Naive thymus-derived CD4-positive, alpha-beta T cell (primary cell): ENCODE data around the gene KDM4C. TPM values are rescaled to one million over a fixed set of nuclear protein-coding genes. Genes with fewer than 3 reads are reported as not detected.
"Not testable (repeated sequence)": the region's sequence is repeated elsewhere in the genome, so short reads cannot be mapped to it uniquely, and the experiment has no call there.

ENCODE experiments used
- ATAC-seq: fragments of 150-1000 bp; cut with Tn5 transposase; 2 replicates; pipeline ENCODE4 v1.10.0; 2021; ENCODE audit warnings: mild to moderate bottlenecking, moderate library complexity
- CTCF ChIA-PET: fragments of 350-600 bp; sonication (Branson Sonifier 250); formaldehyde crosslinking; loops from one replicate; lab custom pipeline; 2021; ENCODE audit warnings: antibody characterized with exemption; lab: Charles Lee
- POLR2A ChIA-PET: fragments of 350-600 bp; sonication (Branson Sonifier 250); formaldehyde crosslinking; loops from one replicate; lab custom pipeline; 2021; ENCODE audit warnings: antibody characterized with exemption, inconsistent platforms; lab: Charles Lee
- DNase-seq, 9 donors: peaks; one replicate each; pipeline versions ENCODE4 v3.0.0 to v3.0.0-alpha.2; 2020 to 2022; ENCODE audit warnings: mixed read lengths in 1 of 9
- H3K27ac ChIP-seq: one replicate; pipeline ENCODE4 v1.7.0; 2013; ENCODE audit warnings: mild to moderate bottlenecking, low read depth, low read length, moderate library complexity
- H3K27me3 ChIP-seq, 2 donors: one replicate each; pipeline ENCODE4 v1.7.0; 2013; ENCODE audit warnings: low read length in 2 of 2, mild to moderate bottlenecking in 2 of 2, moderate library complexity in 2 of 2; ENCODE audit not compliant: control insufficient read depth in 2 of 2, insufficient read depth in 2 of 2
- H3K36me3 ChIP-seq, 3 experiments: 1 replicate in 2 of 3; 2 replicates in 1 of 3; pipeline ENCODE4 v1.7.0; 2013; ENCODE audit warnings: low read length in 3 of 3, mild to moderate bottlenecking in 3 of 3, moderate library complexity in 1 of 3; ENCODE audit not compliant: insufficient read depth in 3 of 3, control insufficient read depth in 2 of 3
- H3K4me1 ChIP-seq, 2 donors: one replicate each; pipeline ENCODE4 v1.7.0; 2013; ENCODE audit warnings: low read length in 2 of 2, mild to moderate bottlenecking in 2 of 2, moderate library complexity in 1 of 2; ENCODE audit not compliant: control insufficient read depth in 2 of 2, insufficient read depth in 2 of 2
- H3K4me3 ChIP-seq: 2 replicates; pipeline ENCODE4 v1.7.0; 2013; ENCODE audit warnings: mild to moderate bottlenecking, low read length
- H3K9me3 ChIP-seq, 3 experiments: 1 replicate in 2 of 3; 2 replicates in 1 of 3; pipeline ENCODE4 v1.7.0; 2013; ENCODE audit warnings: low read length in 3 of 3; ENCODE audit not compliant: control insufficient read depth in 2 of 3
- H3K27ac Mint-ChIP-seq, 9 donors: one replicate each; pipeline ENCODE4 v1.8.0; 2020 to 2022; ENCODE audit warnings: mixed read lengths in 9 of 9, mild to moderate bottlenecking in 8 of 9, moderate library complexity in 5 of 9, inconsistent platforms in 2 of 9
- H3K27me3 Mint-ChIP-seq, 5 donors: one replicate each; pipeline ENCODE4 v1.8.0; 2021 to 2022; ENCODE audit warnings: mixed read lengths in 5 of 5, mild to moderate bottlenecking in 1 of 5
- H3K36me3 Mint-ChIP-seq, 5 donors: one replicate each; pipeline ENCODE4 v1.8.0; 2020 to 2022; ENCODE audit warnings: mixed read lengths in 5 of 5, mild to moderate bottlenecking in 3 of 5, inconsistent platforms in 1 of 5
- H3K4me1 Mint-ChIP-seq, 7 donors: one replicate each; pipeline ENCODE4 v1.8.0; 2020 to 2022; ENCODE audit warnings: mixed read lengths in 7 of 7, mild to moderate bottlenecking in 3 of 7, inconsistent platforms in 1 of 7
- H3K4me3 Mint-ChIP-seq, 10 donors: one replicate each; pipeline ENCODE4 v1.8.0; 2020 to 2022; ENCODE audit warnings: mild to moderate bottlenecking in 10 of 10, mixed read lengths in 10 of 10, moderate library complexity in 6 of 10, inconsistent platforms in 2 of 10
- H3K9me3 Mint-ChIP-seq, 11 donors: one replicate each; pipeline ENCODE4 v1.8.0; 2020 to 2022; ENCODE audit warnings: mixed read lengths in 11 of 11, mild to moderate bottlenecking in 4 of 11, inconsistent platforms in 1 of 11, moderate library complexity in 1 of 11
- intact Hi-C, 2 donors: fragments of 100-400 bp; cut with micrococcal nuclease; formaldehyde crosslinking; loops; one replicate each; pipeline ENCODE4 v1.15.1; 2023
- polyA plus RNA-seq, 2 donors: library from polyadenylated mRNA; unstranded; fragments of 300-500 nt; fragmentation: Illumina TruSeq; gene quantifications; one replicate each; pipeline ENCODE4 v1.2.3, GENCODE V29; 2021
- total RNA-seq, 6 experiments: library from RNA in 5 of 6; stranded (reverse) in 5 of 6; gene quantifications; 1 replicate in 5 of 6; 2 replicates in 1 of 6; pipeline ENCODE4 v1.2.3 and lab custom pipeline; 2021 to 2026

The KDM4C gene
- total and polyA plus RNA-seq, 7 experiments from 2014 or later, result 38.5 to 100 (median 91.3) TPM

GRCh38 chr9:7028591-7028990 is 270.8 kb downstream of the KDM4C start:
- ATAC-seq, result no peak

DNA sequence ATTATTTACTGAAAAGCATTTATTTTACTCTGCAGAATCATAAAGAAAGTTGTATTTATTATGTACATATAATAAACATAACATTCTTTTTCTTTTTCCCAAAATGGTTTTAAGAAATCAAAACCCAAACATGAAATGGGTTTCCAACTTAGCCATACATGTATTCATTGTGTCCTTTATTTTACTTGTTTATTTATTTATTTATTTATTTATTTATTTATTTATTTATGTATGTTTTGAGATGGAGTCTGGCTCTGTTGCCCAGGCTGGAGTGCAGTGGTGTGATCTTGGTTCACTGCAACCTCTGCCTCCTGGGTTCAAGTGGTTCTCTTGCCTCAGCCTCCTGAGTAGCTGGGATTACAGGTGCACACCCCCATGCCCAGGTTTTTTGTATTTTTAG is 273.2 kb downstream of the KDM4C start:
- H3K27ac ChIP-seq, H3K27me3 Mint-ChIP-seq, CTCF ChIA-PET, H3K4me3 Mint-ChIP-seq, ATAC-seq, H3K4me1 ChIP-seq, intact Hi-C loops, H3K9me3 ChIP-seq, H3K4me3 ChIP-seq, DNase-seq, POLR2A ChIA-PET, H3K27me3 ChIP-seq, H3K9me3 Mint-ChIP-seq, H3K27ac Mint-ChIP-seq: not testable (repeated sequence)
- peaks cover 0 to 18% (median 0%) of the 10 kb centered on the region in 3 experiments for H3K36me3 ChIP-seq
- Mint-ChIP-seq H3K4me1 (peaks cover 0 to 25% (median 0%) of the 10 kb centered on the region in 7 donors), H3K36me3 (peaks cover 21 to 64% (median 49%) of the 10 kb centered on the region in 5 donors)

More at GRCh38 chr9:7028591-7028990, 270.8 kb downstream of the KDM4C start:
- Mint-ChIP-seq H3K27ac (no peak overlapping the region), H3K4me3 (no peak overlapping the region), H3K27me3 (no peaks in the 10 kb centered on the region), H3K9me3 (peaks cover 0 to 4% (median 0%) of the 10 kb centered on the region in 11 donors), H3K4me1 (peaks cover 0 to 5% (median 0%) of the 10 kb centered on the region in 7 donors), H3K36me3 (peaks cover 13 to 57% (median 42%) of the 10 kb centered on the region in 5 donors)
- Histone ChIP-seq H3K27me3 (no peaks in the 10 kb centered on the region), H3K27ac (no peak overlapping the region), H3K36me3 (peaks cover 0 to 18% (median 0%) of the 10 kb centered on the region in 3 experiments), H3K9me3 (no peaks in the 10 kb centered on the region), H3K4me1 (no peaks in the 10 kb centered on the region), H3K4me3 (no peak overlapping the region)
- ChIA-PET CTCF (no interaction called here), POLR2A (no interaction called here)
- intact Hi-C loops, result no loop called here
- no peak for DNase-seq

- no peak overlapping the region for H3K27ac ChIP-seq
- no peak for ATAC-seq
- H3K4me3 ChIP-seq, result no peak overlapping the region
- H3K4me1 ChIP-seq, result no peaks in the 10 kb centered on the region
- intact Hi-C loops, result no loop called here
- POLR2A ChIA-PET, result no interaction called here
- H3K9me3 ChIP-seq, result no peaks in the 10 kb centered on the region
- peaks cover 0 to 29% (median 2%) of the 10 kb centered on the region in 7 donors for H3K4me1 Mint-ChIP-seq
- peak overlapping the region in 1 of 9 donors; percentile 47 for H3K27ac Mint-ChIP-seq
- H3K36me3 Mint-ChIP-seq, result peaks cover 16 to 68% (median 44%) of the 10 kb centered on the region in 5 donors
- DNase-seq, result no peak
- CTCF ChIA-PET, result no interaction called here
- no peaks in the 10 kb centered on the region for H3K27me3 Mint-ChIP-seq
- H3K4me3 Mint-ChIP-seq, result no peak overlapping the region
- H3K36me3 ChIP-seq, result peaks cover 0 to 5% (median 0%) of the 10 kb centered on the region in 3 experiments
- peaks cover 0 to 6% (median 0%) of the 10 kb centered on the region in 11 donors for H3K9me3 Mint-ChIP-seq
- no peaks in the 10 kb centered on the region for H3K27me3 ChIP-seq
These were observed 275.6 kb downstream of the KDM4C start for GRCh38 chr9:7033076-7034045.

GRCh38 chr9:7037176-7037575 is 279.4 kb downstream of the KDM4C start:
- Mint-ChIP-seq H3K36me3 (peaks cover 18 to 78% (median 51%) of the 10 kb centered on the region in 5 donors), H3K27ac (no peak overlapping the region), H3K4me1 (peaks cover 0 to 29% (median 4%) of the 10 kb centered on the region in 7 donors), H3K9me3 (peaks cover 0 to 6% (median 0%) of the 10 kb centered on the region in 11 donors), H3K27me3 (no peaks in the 10 kb centered on the region), H3K4me3 (no peak overlapping the region)
- ATAC-seq, result no peak
- intact Hi-C loops, result no loop called here
- no peak overlapping the region for H3K27ac ChIP-seq
- no peaks in the 10 kb centered on the region for H3K4me1 ChIP-seq
- H3K27me3 ChIP-seq, result no peaks in the 10 kb centered on the region
- CTCF ChIA-PET, result no interaction called here
- H3K9me3 ChIP-seq, result no peaks in the 10 kb centered on the region
- H3K36me3 ChIP-seq, result no peaks in the 10 kb centered on the region
- no peak overlapping the region for H3K4me3 ChIP-seq
- POLR2A ChIA-PET, result no interaction called here
- no peak for DNase-seq

- Histone ChIP-seq H3K27ac (no peak overlapping the region), H3K27me3 (no peaks in the 10 kb centered on the region), H3K9me3 (no peaks in the 10 kb centered on the region), H3K4me1 (no peaks in the 10 kb centered on the region), H3K36me3 (peaks cover 0 to 8% (median 0%) of the 10 kb centered on the region in 3 experiments), H3K4me3 (no peak overlapping the region)
- H3K27ac Mint-ChIP-seq, result peak overlapping the region in 1 of 9 donors; percentile 16
- CTCF ChIA-PET, result no interaction called here
- POLR2A ChIA-PET, result no interaction called here
- ATAC-seq, result no peak
- H3K4me3 Mint-ChIP-seq, result no peak overlapping the region
- H3K36me3 Mint-ChIP-seq, result peaks cover 7 to 52% (median 36%) of the 10 kb centered on the region in 5 donors
- intact Hi-C loops, result no loop called here
- no peaks in the 10 kb centered on the region for H3K27me3 Mint-ChIP-seq
- peaks cover 0 to 12% (median 4%) of the 10 kb centered on the region in 7 donors for H3K4me1 Mint-ChIP-seq
- DNase-seq, result no peak
- H3K9me3 Mint-ChIP-seq, result no peaks in the 10 kb centered on the region
These were observed 284.4 kb downstream of the KDM4C start for GRCh38 chr9:7042124-7042523.

- CTCF ChIA-PET, result no interaction called here
- Histone ChIP-seq H3K36me3 (peaks cover 0 to 27% (median 0%) of the 10 kb centered on the region in 3 experiments), H3K9me3 (no peaks in the 10 kb centered on the region), H3K4me1 (no peaks in the 10 kb centered on the region), H3K4me3 (no peak overlapping the region), H3K27ac (no peak overlapping the region), H3K27me3 (no peaks in the 10 kb centered on the region)
- peak overlapping the region in 2 of 9 donors; percentile 18 to 60 for H3K27ac Mint-ChIP-seq
- no peak overlapping the region for H3K4me3 Mint-ChIP-seq
- intact Hi-C loops, result no loop called here
- H3K36me3 Mint-ChIP-seq, result peaks cover 17 to 63% (median 54%) of the 10 kb centered on the region in 5 donors
- ATAC-seq (no peak), DNase-seq (no peak)
- POLR2A ChIA-PET, result no interaction called here
- no peaks in the 10 kb centered on the region for H3K27me3 Mint-ChIP-seq
- H3K4me1 Mint-ChIP-seq, result peaks cover 0 to 12% (median 4%) of the 10 kb centered on the region in 7 donors
- H3K9me3 Mint-ChIP-seq, result no peaks in the 10 kb centered on the region
These were observed 287.6 kb downstream of the KDM4C start for GRCh38 chr9:7045361-7045760.
